ENCODE results near the gene RNF20. TPM values are rescaled to one million over a fixed set of nuclear protein-coding genes. Genes with fewer than 3 reads are reported as not detected.

RNF20 gene
- total and polyA plus RNA-seq, 4 donors, result 38.6 to 53.7 (median 41.6) TPM

- Histone ChIP-seq H3K27me3 (ENCODE audit: control insufficient read depth, insufficient read depth, low read length) (no peaks in the 10 kb centered on the region), H3K36me3 (ENCODE audit: control insufficient read depth, insufficient read depth, low read length) (peaks cover 24% of the 10 kb centered on the region), H3K9me3 (ENCODE audit: control insufficient read depth, insufficient read depth, low read length) (no peaks in the 10 kb centered on the region), H3K4me1 (ENCODE audit: control insufficient read depth, insufficient read depth, low read length) (no peaks in the 10 kb centered on the region), H3K27ac (ENCODE audit: low read depth, low read length) (no peak overlapping the region), H3K4me3 (ENCODE audit: low read depth, low read length) (no peak overlapping the region)
- no peak for DNase-seq (ENCODE audit: low read depth in 4 of 6, low spot score in 6 of 6)
Observed at GRCh38 chr9:101564252-101564651, 30.6 kb downstream of the RNF20 start.

- Histone ChIP-seq H3K4me3 (ENCODE audit: low read depth, low read length) (no peak overlapping the region), H3K4me1 (ENCODE audit: control insufficient read depth, insufficient read depth, low read length) (no peaks in the 10 kb centered on the region), H3K27ac (ENCODE audit: low read depth, low read length) (no peak overlapping the region), H3K27me3 (ENCODE audit: control insufficient read depth, insufficient read depth, low read length) (no peaks in the 10 kb centered on the region), H3K36me3 (ENCODE audit: control insufficient read depth, insufficient read depth, low read length) (peaks cover 17% of the 10 kb centered on the region), H3K9me3 (ENCODE audit: control insufficient read depth, insufficient read depth, low read length) (no peaks in the 10 kb centered on the region)
- 85% methylated on average over 2 of the region's 5 CpGs for WGBS (ENCODE audit: insufficient coverage)
- peak in 2 of 6 donors; percentile 20 to 53 for DNase-seq (ENCODE audit: low read depth in 4 of 6, low spot score in 6 of 6)
Observed at GRCh38 chr9:101566904-101567724, 33.5 kb downstream of the RNF20 start.

- Histone ChIP-seq H3K27me3 (ENCODE audit: control insufficient read depth, insufficient read depth, low read length) (no peaks in the 10 kb centered on the region), H3K36me3 (ENCODE audit: control insufficient read depth, insufficient read depth, low read length) (peaks cover 18% of the 10 kb centered on the region), H3K4me1 (ENCODE audit: control insufficient read depth, insufficient read depth, low read length) (no peaks in the 10 kb centered on the region), H3K4me3 (ENCODE audit: low read depth, low read length) (no peak overlapping the region), H3K9me3 (ENCODE audit: control insufficient read depth, insufficient read depth, low read length) (no peaks in the 10 kb centered on the region), H3K27ac (ENCODE audit: low read depth, low read length) (no peak overlapping the region)
- 77% methylated on average over 2 of the region's 3 CpGs for WGBS (ENCODE audit: insufficient coverage)
- DNase-seq (ENCODE audit: low read depth in 4 of 6, low spot score in 6 of 6), result no peak
Observed at GRCh38 chr9:101567725-101568350, 34.2 kb downstream of the RNF20 start.

- 89% methylated on average over 4 of the region's 5 CpGs for WGBS (ENCODE audit: insufficient coverage)
- DNase-seq (ENCODE audit: low read depth in 4 of 6, low spot score in 6 of 6), result peak in 1 of 6 donors; percentile 56
- H3K27me3 ChIP-seq (ENCODE audit: control insufficient read depth, insufficient read depth, low read length), result no peaks in the 10 kb centered on the region
- no peaks in the 10 kb centered on the region for H3K9me3 ChIP-seq (ENCODE audit: control insufficient read depth, insufficient read depth, low read length)
- no peak overlapping the region for H3K27ac ChIP-seq (ENCODE audit: low read depth, low read length)
- H3K36me3 ChIP-seq (ENCODE audit: control insufficient read depth, insufficient read depth, low read length), result peaks cover 8% of the 10 kb centered on the region
- H3K4me3 ChIP-seq (ENCODE audit: low read depth, low read length), result no peak overlapping the region
- H3K4me1 ChIP-seq (ENCODE audit: control insufficient read depth, insufficient read depth, low read length), result no peaks in the 10 kb centered on the region
Observed at GRCh38 chr9:101569741-101570501, 36.3 kb downstream of the RNF20 start.

GRCh38 chr9:101571114-101571513 is 37.5 kb downstream of the RNF20 start:
- DNase-seq (ENCODE audit: low read depth in 4 of 6, low spot score in 6 of 6), result no peak
- H3K27ac ChIP-seq (ENCODE audit: low read depth, low read length), result no peak overlapping the region
- no CpG with 5 or more reads among the region's 1 CpG for WGBS (ENCODE audit: insufficient coverage)
- H3K4me3 ChIP-seq (ENCODE audit: low read depth, low read length), result no peak overlapping the region
- H3K4me1 ChIP-seq (ENCODE audit: control insufficient read depth, insufficient read depth, low read length), result no peaks in the 10 kb centered on the region
- no peaks in the 10 kb centered on the region for H3K27me3 ChIP-seq (ENCODE audit: control insufficient read depth, insufficient read depth, low read length)
- no peaks in the 10 kb centered on the region for H3K9me3 ChIP-seq (ENCODE audit: control insufficient read depth, insufficient read depth, low read length)
- peaks cover 6% of the 10 kb centered on the region for H3K36me3 ChIP-seq (ENCODE audit: control insufficient read depth, insufficient read depth, low read length)

GRCh38 chr9:101572316-101572715 is 38.7 kb downstream of the RNF20 start:
- no peaks in the 10 kb centered on the region for H3K9me3 ChIP-seq (ENCODE audit: control insufficient read depth, insufficient read depth, low read length)
- WGBS (ENCODE audit: insufficient coverage), result no CpG with 5 or more reads among the region's 2 CpGs
- H3K27me3 ChIP-seq (ENCODE audit: control insufficient read depth, insufficient read depth, low read length), result no peaks in the 10 kb centered on the region
- no peaks in the 10 kb centered on the region for H3K4me1 ChIP-seq (ENCODE audit: control insufficient read depth, insufficient read depth, low read length)
- peaks cover 6% of the 10 kb centered on the region for H3K36me3 ChIP-seq (ENCODE audit: control insufficient read depth, insufficient read depth, low read length)
- no peak overlapping the region for H3K4me3 ChIP-seq (ENCODE audit: low read depth, low read length)
- H3K27ac ChIP-seq (ENCODE audit: low read depth, low read length), result no peak overlapping the region
- no peak for DNase-seq (ENCODE audit: low read depth in 4 of 6, low spot score in 6 of 6)

- peaks cover 4% of the 10 kb centered on the region for H3K36me3 ChIP-seq (ENCODE audit: control insufficient read depth, insufficient read depth, low read length)
- peak in 2 of 6 donors; percentile 30 to 92 for DNase-seq (ENCODE audit: low read depth in 4 of 6, low spot score in 6 of 6)
- H3K4me3 ChIP-seq (ENCODE audit: low read depth, low read length), result no peak overlapping the region
- H3K4me1 ChIP-seq (ENCODE audit: control insufficient read depth, insufficient read depth, low read length), result no peaks in the 10 kb centered on the region
- H3K27me3 ChIP-seq (ENCODE audit: control insufficient read depth, insufficient read depth, low read length), result no peaks in the 10 kb centered on the region
- H3K9me3 ChIP-seq (ENCODE audit: control insufficient read depth, insufficient read depth, low read length), result no peaks in the 10 kb centered on the region
- H3K27ac ChIP-seq (ENCODE audit: low read depth, low read length), result no peak overlapping the region
Observed at GRCh38 chr9:101574731-101575333, 41.2 kb downstream of the RNF20 start.

- Histone ChIP-seq H3K36me3 (ENCODE audit: control insufficient read depth, insufficient read depth, low read length) (no peaks in the 10 kb centered on the region), H3K4me3 (ENCODE audit: low read depth, low read length) (no peak overlapping the region), H3K27ac (ENCODE audit: low read depth, low read length) (no peak overlapping the region), H3K27me3 (ENCODE audit: control insufficient read depth, insufficient read depth, low read length) (no peaks in the 10 kb centered on the region), H3K4me1 (ENCODE audit: control insufficient read depth, insufficient read depth, low read length) (no peaks in the 10 kb centered on the region), H3K9me3 (ENCODE audit: control insufficient read depth, insufficient read depth, low read length) (no peaks in the 10 kb centered on the region)
- WGBS (ENCODE audit: insufficient coverage), result 76% methylated on average over 3 of the region's 3 CpGs
- no peak for DNase-seq (ENCODE audit: low read depth in 4 of 6, low spot score in 6 of 6)
Observed at GRCh38 chr9:101578378-101578777, 44.7 kb downstream of the RNF20 start.

GRCh38 chr9:101579711-101580545 is 46.3 kb downstream of the RNF20 start:
- WGBS (ENCODE audit: insufficient coverage), result 71% methylated on average over 6 of the region's 6 CpGs
- Histone ChIP-seq H3K27ac (ENCODE audit: low read depth, low read length) (no peak overlapping the region), H3K4me1 (ENCODE audit: control insufficient read depth, insufficient read depth, low read length) (no peaks in the 10 kb centered on the region), H3K9me3 (ENCODE audit: control insufficient read depth, insufficient read depth, low read length) (no peaks in the 10 kb centered on the region), H3K27me3 (ENCODE audit: control insufficient read depth, insufficient read depth, low read length) (no peaks in the 10 kb centered on the region), H3K4me3 (ENCODE audit: low read depth, low read length) (no peak overlapping the region), H3K36me3 (ENCODE audit: control insufficient read depth, insufficient read depth, low read length) (no peaks in the 10 kb centered on the region)
- DNase-seq (ENCODE audit: low read depth in 4 of 6, low spot score in 6 of 6), result no peak

Data from spinal cord (tissue), 10 donors.